Gastrocnemius medialis (tissue), 4 donors: ENCODE data around the gene ATE1.

Experiments
- POLR2A ChIP-seq, 2 donors: fragments of 450-650 bp; IDR thresholded peaks; one replicate each; pipeline ENCODE4 v1.6.1; 2017; ENCODE audit warnings: antibody characterized with exemption in 2 of 2, mild to moderate bottlenecking in 2 of 2, moderate library complexity in 2 of 2
- TF ChIP-seq, protein P1 (sequence below), 5 experiments: fragments of 450-650 bp in 3 of 5; fragments of 200-600 bp in 2 of 5; sonication (generic) in 2 of 5; IDR thresholded peaks in 4 of 5; conservative IDR thresholded peaks in 1 of 5; 1 replicate in 4 of 5; 2 replicates in 1 of 5; pipeline ENCODE4 v1.5.1; 2016 to 2019; ENCODE audit warnings: antibody characterized with exemption in 5 of 5, mild to moderate bottlenecking in 3 of 5, moderate library complexity in 3 of 5

DNA sequence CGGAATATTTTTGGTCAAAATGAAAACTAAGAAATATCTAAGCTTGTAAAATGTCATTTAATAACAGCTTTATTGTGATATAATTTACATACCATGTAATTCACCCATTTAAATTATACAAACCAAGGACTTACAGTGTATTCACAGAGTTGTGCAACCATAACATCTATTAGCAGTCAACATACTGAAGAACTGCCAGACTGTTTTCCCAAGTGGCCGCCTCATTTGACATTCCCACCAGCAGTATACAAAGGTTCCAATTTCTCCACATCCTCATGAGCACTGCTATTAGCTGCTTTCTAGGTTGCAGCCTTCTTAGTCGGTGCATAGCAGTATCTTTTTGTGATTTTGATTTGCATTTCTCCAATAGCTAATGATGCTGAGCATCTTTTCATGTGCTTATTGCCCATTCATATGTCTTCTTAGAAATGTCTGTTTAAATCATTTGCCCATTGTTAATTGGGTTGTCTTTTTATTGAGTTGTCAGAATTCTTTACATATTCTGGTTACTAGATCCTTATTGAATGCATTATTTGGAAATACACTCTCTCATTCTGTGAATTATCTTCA, 176.6 kb downstream of the ATE1 start:
- TF ChIP-seq, protein P1, sequence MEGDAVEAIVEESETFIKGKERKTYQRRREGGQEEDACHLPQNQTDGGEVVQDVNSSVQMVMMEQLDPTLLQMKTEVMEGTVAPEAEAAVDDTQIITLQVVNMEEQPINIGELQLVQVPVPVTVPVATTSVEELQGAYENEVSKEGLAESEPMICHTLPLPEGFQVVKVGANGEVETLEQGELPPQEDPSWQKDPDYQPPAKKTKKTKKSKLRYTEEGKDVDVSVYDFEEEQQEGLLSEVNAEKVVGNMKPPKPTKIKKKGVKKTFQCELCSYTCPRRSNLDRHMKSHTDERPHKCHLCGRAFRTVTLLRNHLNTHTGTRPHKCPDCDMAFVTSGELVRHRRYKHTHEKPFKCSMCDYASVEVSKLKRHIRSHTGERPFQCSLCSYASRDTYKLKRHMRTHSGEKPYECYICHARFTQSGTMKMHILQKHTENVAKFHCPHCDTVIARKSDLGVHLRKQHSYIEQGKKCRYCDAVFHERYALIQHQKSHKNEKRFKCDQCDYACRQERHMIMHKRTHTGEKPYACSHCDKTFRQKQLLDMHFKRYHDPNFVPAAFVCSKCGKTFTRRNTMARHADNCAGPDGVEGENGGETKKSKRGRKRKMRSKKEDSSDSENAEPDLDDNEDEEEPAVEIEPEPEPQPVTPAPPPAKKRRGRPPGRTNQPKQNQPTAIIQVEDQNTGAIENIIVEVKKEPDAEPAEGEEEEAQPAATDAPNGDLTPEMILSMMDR (IDR thresholded peaks at IDR 0.05 in 4 of 5, conservative IDR thresholded peaks at IDR 0.05 in 1 of 5), result no peak
- no peak for TF ChIP-seq POLR2A (IDR thresholded peaks at IDR 0.05)
